NB4 (cell line): ENCODE results near the gene CHD9NB.
A peak's percentile ranks its signal among the peaks of the same experiment; 100 is the strongest.

Experiments
- CTCF ChIP-seq: IDR thresholded peaks from one replicate; pipeline ENCODE4 v1.5.1; 2012; ENCODE audit warnings: low read depth, low read length
- MYC ChIP-seq: IDR thresholded peaks from 2 replicates; pipeline ENCODE4 v1.6.1; 2011; ENCODE audit warnings: low read depth, low read length
- POLR2A ChIP-seq: IDR thresholded peaks from 2 replicates; pipeline ENCODE4 v1.6.1; 2011; ENCODE audit warnings: mild to moderate bottlenecking; ENCODE audit not compliant: insufficient read length; ENCODE audit errors: extremely low read depth

- no peak for TF ChIP-seq CTCF
- no peak for TF ChIP-seq POLR2A
- peak; percentile 80 for TF ChIP-seq MYC
Observed at GRCh38 chr16:53098526-53099317, 46.0 kb upstream of the CHD9NB start.
